PC-9 (cell line): ENCODE measurements around the gene DCAF12.

ENCODE experiments used
- CTCF ChIP-seq: fragments of 200-600 bp; sonication (generic); conservative IDR thresholded peaks from 2 replicates; pipeline ENCODE4 v1.6.1; 2017; ENCODE audit warnings: mixed run types, antibody characterized with exemption, mild to moderate bottlenecking, moderate library complexity
- EZH2 ChIP-seq: fragments of 200-600 bp; sonication (generic); IDR thresholded peaks from 2 replicates; pipeline ENCODE4 v1.8.0; 2017; ENCODE audit warnings: antibody characterized with exemption, low read depth

GRCh38 chr9:34085581-34086500 lies 40.7 kb downstream of the DCAF12 start:
- TF ChIP-seq CTCF = no peak
- no peak for TF ChIP-seq EZH2
